HepG2 (cell line): ENCODE data around the gene DEUP1.

Experiments used
- AHDC1 ChIP-seq: sonication (generic); formaldehyde crosslinking; IDR thresholded peaks from 2 replicates; pipeline ENCODE4 v1.5.1; 2020; ENCODE audit warnings: mild to moderate bottlenecking, missing genetic modification reagents, borderline replicate concordance
- LCORL ChIP-seq, 2 experiments: fragments of 450-650 bp in 1 of 2; sonication (generic) in 1 of 2; formaldehyde crosslinking in 1 of 2; IDR thresholded peaks; 2 replicates each; pipeline versions ENCODE4 v1.5.0 to v1.6.1; 2017 to 2020; ENCODE audit warnings: antibody characterized with exemption in 1 of 2, missing genetic modification reagents in 1 of 2
- POLR2A ChIP-seq, 2 experiments: IDR thresholded peaks; 2 replicates each; pipeline ENCODE4 v1.6.1; 2011; ENCODE audit warnings: low read depth in 2 of 2, low read length in 2 of 2, mild to moderate bottlenecking in 1 of 2, moderate library complexity in 1 of 2; ENCODE audit not compliant: insufficient read depth in 1 of 2
- ZBTB40 ChIP-seq, 2 experiments: fragments of 450-650 bp in 1 of 2; sonication (generic) in 1 of 2; formaldehyde crosslinking in 1 of 2; IDR thresholded peaks; 2 replicates each; pipeline versions ENCODE4 v1.6.1 to v1.8.0; 2016 to 2022; ENCODE audit warnings: antibody characterized with exemption in 1 of 2, mild to moderate bottlenecking in 1 of 2, missing genetic modification reagents in 1 of 2
- ZNF260 ChIP-seq: sonication (generic); formaldehyde crosslinking; IDR thresholded peaks from 2 replicates; pipeline ENCODE4 v1.4.0; 2020; ENCODE audit warnings: missing genetic modification reagents, low read depth, mild to moderate bottlenecking, borderline replicate concordance
- ZNF280B ChIP-seq: sonication (generic); formaldehyde crosslinking; IDR thresholded peaks from 2 replicates; pipeline ENCODE4 v1.5.0; 2020; ENCODE audit warnings: missing genetic modification reagents, mild to moderate bottlenecking, borderline replicate concordance
- ZNF331 ChIP-seq: sonication (generic); formaldehyde crosslinking; IDR thresholded peaks from 2 replicates; pipeline ENCODE4 v1.4.0; 2020; ENCODE audit warnings: missing genetic modification reagents
- ZNF670 ChIP-seq: sonication (generic); formaldehyde crosslinking; IDR thresholded peaks from 2 replicates; pipeline ENCODE4 v1.8.0; 2022; ENCODE audit warnings: mild to moderate bottlenecking, missing genetic modification reagents, borderline replicate concordance
- TF ChIP-seq, protein P1 (sequence below), 2 experiments: IDR thresholded peaks; 2 replicates each; pipeline ENCODE4 v1.6.1; 2011 to 2012; ENCODE audit warnings: low read length in 2 of 2, borderline replicate concordance in 1 of 2, low read depth in 1 of 2, mild to moderate bottlenecking in 1 of 2, moderate library complexity in 1 of 2
- TF ChIP-seq, protein P2 (sequence below): IDR thresholded peaks from 2 replicates; pipeline ENCODE4 v1.6.1; 2012; ENCODE audit warnings: low read depth, low read length, improper control_type of control experiment

GRCh38 chr11:93480256-93480655 lies 149.7 kb downstream of the DEUP1 start:
- TF ChIP-seq ZBTB40 (IDR thresholded peaks at IDR 0.05): no peak
- no peak for TF ChIP-seq ZBTB40 (CRISPR knock-in tag; IDR thresholded peaks at IDR 0.05)
- no peak for TF ChIP-seq ZNF260 (CRISPR knock-in tag)
- no peak for TF ChIP-seq ZNF280B
- no peak for TF ChIP-seq POLR2A (IDR thresholded peaks at IDR 0.05; ENCODE audit: insufficient read depth in 1 of 2, low read depth in 2 of 2, low read length in 2 of 2)
- TF ChIP-seq AHDC1 (CRISPR knock-in tag): no peak
- TF ChIP-seq, protein P1, sequence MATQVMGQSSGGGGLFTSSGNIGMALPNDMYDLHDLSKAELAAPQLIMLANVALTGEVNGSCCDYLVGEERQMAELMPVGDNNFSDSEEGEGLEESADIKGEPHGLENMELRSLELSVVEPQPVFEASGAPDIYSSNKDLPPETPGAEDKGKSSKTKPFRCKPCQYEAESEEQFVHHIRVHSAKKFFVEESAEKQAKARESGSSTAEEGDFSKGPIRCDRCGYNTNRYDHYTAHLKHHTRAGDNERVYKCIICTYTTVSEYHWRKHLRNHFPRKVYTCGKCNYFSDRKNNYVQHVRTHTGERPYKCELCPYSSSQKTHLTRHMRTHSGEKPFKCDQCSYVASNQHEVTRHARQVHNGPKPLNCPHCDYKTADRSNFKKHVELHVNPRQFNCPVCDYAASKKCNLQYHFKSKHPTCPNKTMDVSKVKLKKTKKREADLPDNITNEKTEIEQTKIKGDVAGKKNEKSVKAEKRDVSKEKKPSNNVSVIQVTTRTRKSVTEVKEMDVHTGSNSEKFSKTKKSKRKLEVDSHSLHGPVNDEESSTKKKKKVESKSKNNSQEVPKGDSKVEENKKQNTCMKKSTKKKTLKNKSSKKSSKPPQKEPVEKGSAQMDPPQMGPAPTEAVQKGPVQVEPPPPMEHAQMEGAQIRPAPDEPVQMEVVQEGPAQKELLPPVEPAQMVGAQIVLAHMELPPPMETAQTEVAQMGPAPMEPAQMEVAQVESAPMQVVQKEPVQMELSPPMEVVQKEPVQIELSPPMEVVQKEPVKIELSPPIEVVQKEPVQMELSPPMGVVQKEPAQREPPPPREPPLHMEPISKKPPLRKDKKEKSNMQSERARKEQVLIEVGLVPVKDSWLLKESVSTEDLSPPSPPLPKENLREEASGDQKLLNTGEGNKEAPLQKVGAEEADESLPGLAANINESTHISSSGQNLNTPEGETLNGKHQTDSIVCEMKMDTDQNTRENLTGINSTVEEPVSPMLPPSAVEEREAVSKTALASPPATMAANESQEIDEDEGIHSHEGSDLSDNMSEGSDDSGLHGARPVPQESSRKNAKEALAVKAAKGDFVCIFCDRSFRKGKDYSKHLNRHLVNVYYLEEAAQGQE (IDR thresholded peaks at IDR 0.05; ENCODE audit: borderline replicate concordance in 1 of 2, low read depth in 1 of 2, low read length in 2 of 2): no peak
- TF ChIP-seq, protein P2, sequence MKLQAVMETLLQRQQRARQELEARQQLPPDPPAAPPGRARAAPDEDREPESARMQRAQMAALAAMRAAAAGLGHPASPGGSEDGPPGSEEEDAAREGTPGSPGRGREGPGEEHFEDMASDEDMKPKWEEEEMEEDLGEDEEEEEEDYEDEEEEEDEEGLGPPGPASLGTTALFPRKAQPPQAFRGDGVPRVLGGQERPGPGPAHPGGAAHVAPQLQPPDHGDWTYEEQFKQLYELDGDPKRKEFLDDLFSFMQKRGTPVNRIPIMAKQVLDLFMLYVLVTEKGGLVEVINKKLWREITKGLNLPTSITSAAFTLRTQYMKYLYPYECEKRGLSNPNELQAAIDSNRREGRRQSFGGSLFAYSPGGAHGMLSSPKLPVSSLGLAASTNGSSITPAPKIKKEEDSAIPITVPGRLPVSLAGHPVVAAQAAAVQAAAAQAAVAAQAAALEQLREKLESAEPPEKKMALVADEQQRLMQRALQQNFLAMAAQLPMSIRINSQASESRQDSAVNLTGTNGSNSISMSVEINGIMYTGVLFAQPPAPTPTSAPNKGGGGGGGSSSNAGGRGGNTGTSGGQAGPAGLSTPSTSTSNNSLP: no peak
- no peak for TF ChIP-seq ZNF670 (CRISPR knock-in tag)
- no peak for TF ChIP-seq LCORL (IDR thresholded peaks at IDR 0.05)
- TF ChIP-seq LCORL (CRISPR knock-in tag; IDR thresholded peaks at IDR 0.05): no peak
- TF ChIP-seq ZNF331 (CRISPR knock-in tag): no peak
